ENCODE results near the gene FYB2. TPM values are rescaled to one million over a fixed set of nuclear protein-coding genes. Genes with fewer than 3 reads are reported as not detected.

FYB2 gene
- total RNA-seq, 2 donors from 2014 or later: 0.97 to 1.9 TPM

DNA sequence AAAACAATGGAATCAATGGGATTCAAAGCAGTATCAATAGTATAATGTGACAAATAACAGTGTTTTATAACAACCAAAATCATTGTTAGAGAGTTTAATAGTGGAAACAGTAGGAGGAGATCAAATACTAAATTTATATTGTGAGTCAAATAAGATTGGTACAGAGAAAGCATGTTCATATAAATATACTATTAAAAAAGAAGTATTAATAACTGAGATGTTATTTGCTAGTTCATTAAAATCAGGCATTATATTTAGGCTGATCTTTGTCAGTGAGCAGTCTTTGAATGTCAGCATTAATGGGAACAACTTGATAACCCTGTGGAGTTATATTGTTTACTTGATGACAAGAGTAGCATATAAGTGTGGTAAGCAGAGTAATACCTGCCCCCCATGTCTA is 143.4 kb downstream of the FYB2 start:
- intact Hi-C loops (cut with DNase I): no loop called here
- ATAC-seq (no peak), DNase-seq (no peak)

DNA sequence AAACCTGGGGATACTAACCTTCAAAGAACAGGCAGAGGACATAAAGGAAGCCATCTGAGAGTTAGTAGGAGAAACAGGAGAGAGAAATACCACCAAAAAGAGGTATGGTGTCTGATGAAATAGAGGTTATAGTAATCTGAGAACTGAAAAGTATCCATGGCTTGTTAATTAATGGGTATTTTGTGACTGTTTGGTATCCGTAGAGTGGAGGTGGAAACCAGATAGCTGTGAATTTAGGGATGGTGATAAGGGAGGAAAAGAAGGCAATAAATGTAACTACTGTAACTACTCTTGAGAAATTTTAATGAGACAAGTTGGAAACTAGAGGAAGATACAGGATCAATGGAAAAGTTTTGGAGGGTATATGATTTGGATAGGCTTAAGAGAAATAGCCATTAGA is 146.6 kb downstream of the FYB2 start:
- ATAC-seq (no peak), DNase-seq (no peak)
- intact Hi-C loops (cut with DNase I): no loop called here

DNA sequence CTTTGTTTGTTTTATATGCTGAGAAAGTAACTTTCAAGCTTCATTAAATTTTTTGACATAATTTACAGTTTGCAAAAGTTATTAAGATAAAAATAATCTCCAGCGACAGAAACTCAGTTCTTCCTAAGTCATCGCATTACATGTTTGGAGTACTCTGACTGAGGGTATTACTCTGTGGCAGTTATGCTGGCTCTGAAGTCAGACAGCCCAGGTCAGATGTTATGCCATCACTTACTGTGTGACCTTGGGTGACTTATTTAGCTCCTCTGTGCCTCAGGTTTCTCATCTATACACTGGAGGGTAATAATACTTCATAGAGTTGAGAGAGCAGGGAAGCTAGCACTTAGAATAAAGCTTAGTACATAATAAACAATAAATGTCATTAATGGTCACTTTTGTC is 147.7 kb downstream of the FYB2 start:
- ATAC-seq: no peak
- intact Hi-C loops (cut with DNase I): no loop called here
- no peak for DNase-seq

DNA sequence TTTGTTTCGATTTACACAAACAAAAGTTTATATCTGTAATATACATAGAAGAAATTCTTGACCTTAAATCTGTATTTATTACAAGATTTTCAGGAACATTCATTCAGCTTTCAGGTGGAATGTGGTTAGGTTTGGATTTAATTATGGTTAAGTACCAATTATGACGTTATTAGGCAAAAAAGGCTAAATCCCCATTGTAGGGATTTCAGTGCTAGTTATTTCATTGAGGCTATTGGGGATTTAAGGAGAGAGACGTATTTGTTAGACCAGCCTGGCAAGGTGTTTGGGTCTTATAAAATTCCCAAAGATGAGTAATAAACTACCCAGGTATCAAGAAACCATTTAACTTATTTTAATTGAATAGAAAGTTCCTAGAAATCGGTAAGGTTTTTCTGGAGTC is 148.1 kb downstream of the FYB2 start:
- ATAC-seq (no peak), DNase-seq (no peak)
- intact Hi-C loops (cut with DNase I): no loop called here

DNA sequence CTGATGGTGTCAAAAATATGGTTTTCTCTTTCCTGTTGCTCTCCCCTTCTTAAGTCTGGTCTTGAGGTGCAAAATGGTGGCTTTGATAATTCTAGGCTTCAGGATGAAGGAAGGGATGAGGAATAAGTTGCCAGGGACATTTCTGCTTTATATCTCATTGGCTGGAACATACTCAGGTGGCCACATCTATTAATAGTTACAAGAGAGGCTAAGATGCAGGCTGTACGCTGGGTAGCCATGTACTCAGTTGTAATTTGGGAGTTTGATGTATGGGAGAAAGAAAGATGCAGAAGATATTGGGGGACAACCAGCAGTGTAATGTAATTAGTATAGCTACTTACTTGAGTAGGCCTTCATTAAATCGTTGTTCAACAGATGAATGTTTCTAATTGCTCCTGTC is 148.9 kb downstream of the FYB2 start:
- intact Hi-C loops (cut with DNase I): no loop called here
- DNase-seq (no peak), ATAC-seq (no peak)

Other genes starting within 250 kb of the FYB2 start
- gene PLPP3, start 239.8 kb downstream of the FYB2 start, total RNA-seq: 100 to 1,000 TPM in 1 of 2 donors, 10 to 100 TPM in 1; 85.1 to 115 TPM
- gene PRKAA2, start 174.1 kb downstream of the FYB2 start, total RNA-seq: 10 to 100 TPM; 49.7 to 53.2 TPM
- gene C8A, start 35.4 kb upstream of the FYB2 start, total RNA-seq: not detected
- gene C8B, start 146.6 kb upstream of the FYB2 start, total RNA-seq: not detected